Activated CD8-positive, alpha-beta memory T cell treated with anti-CD3 and anti-CD28 coated beads, Interleukin-2, amount 50 U/mL, for 4 hours (primary cell): ENCODE measurements around the gene SEMA7A.
"Not testable (repeated sequence)": the region's sequence is repeated elsewhere in the genome, so short reads cannot be mapped to it uniquely, and the experiment has no call there.

Experiments used
- DNase-seq: peaks from one replicate; pipeline ENCODE4 v3.0.0-alpha.2; 2020

SEMA7A gene

DNA sequence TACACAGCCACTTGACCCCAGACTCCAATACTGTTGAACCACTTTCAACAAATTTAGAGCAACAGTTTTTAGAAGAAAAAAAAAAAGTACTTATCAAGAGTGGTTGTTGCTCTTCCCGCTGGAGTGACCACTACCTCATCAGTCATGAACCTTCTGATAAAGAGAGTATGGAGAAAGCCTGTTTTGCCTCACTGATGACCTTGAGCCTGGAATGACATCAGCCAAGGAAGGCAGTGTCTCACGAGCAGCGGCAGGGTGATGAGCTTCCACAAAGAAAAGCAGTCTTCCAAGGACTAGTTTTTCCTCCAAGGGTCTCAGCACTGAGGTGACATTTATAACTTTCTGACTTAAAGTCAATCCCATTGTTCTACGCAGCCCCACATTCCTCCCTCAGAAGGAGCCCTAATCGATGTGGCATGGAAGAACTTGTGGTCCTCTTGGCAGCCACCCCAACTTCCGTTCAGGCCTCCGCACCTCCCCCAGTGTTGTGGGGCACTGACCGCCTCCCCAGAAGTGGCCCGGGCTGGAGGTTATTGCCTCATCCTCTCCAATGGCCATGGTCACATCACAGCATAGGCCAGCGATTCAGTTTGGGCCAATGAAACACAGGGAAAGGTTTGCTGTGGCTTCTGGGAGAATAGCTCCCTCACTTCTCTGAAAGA, 64.5 kb downstream of the SEMA7A start:
- DNase-seq, result no peak

DNA sequence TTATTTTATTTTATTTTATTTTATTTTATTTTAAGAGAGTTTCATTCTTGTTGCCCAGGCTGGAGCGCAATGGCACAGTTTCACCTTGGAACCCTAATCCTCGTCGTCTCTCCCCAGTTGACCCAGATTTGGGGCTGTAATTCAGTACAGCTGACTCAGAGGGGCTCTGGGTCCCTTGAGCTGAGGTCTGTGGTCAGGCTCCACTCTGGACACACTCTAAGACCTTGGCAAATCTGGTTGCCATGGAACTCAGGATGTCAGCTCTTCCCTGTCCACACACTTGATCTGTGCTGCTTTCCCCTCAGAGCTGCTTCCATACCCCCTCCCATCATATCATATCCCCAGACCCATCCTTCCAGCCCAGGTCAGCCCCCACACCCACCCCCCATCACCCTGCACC, 65.6 kb downstream of the SEMA7A start:
- no peak for DNase-seq

DNA sequence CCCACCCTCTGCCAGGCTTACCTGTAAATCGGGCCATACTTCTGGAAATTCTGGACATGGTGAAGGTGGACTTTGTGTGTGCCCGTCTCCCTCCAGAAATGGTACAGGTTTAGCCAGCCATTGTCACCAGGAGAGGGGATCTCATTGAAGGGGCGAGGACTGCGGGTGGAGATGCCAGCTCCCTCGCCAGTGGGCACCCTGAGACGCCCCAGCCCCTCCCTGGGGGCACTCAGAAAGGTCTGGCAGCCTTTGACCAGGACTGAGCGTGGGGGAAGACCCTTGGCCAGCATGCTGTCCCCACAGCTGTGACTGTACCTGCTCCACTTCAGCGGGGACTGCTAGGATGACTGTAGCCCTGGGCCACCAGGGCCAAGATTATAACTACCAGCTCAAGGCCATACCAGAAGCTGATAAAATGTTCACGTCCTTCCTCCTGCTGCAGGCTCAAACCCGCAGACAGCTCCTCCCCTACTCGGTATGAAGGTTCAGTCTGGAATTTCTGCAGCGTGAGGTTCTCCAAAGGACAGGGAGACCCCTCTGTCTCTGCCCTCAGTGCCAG, 66.4 kb downstream of the SEMA7A start, which contains the start of gene CYP11A1:
TSS of gene CYP11A1 (minus strand) at position 351 of the 559 bp plus-strand sequence. CDS start at position 290, 61 bp downstream.
- DNase-seq, result no peak

DNA sequence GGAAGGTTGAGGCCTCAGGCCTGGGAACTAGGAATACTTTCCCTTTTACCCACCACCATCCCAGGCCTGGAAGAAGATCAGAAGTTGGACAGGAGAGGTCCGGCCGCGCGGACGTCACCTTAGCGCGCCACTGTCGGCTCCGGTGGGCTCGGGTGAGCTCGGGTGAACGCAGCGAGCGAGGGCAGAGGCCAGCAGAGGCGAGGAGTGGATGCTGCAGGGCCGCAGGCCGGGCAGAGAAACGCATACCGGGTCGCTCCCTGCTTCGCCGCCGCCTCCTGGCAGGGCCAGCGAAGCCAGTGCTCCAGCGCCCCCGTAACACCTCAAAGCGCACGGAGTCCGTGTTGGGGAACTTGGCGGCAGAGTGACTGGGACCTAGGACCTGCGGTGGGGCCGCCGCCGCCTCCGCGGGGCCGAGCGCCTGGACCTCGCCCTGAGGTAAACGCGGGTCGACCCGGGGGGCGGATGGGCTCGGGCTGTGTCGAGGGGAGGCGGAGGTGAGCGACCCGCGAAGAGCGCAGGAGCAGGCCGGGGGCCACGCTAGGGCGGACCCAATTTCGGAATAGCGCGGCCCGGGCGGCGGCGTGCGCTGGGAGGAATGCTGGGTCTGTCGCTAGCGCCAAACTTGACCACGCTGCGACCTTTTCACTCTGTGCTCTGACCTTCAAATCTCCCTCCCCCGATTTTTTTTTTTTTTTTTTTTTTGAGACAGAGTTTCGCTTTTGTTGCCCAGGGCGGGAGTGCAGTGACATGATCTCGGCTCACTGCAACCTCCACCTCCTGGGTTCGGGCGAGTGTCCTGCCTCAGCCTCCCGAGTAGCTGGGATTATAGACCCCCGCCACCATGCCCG, 67.9 kb downstream of the SEMA7A start:
- DNase-seq, result no peak

DNA sequence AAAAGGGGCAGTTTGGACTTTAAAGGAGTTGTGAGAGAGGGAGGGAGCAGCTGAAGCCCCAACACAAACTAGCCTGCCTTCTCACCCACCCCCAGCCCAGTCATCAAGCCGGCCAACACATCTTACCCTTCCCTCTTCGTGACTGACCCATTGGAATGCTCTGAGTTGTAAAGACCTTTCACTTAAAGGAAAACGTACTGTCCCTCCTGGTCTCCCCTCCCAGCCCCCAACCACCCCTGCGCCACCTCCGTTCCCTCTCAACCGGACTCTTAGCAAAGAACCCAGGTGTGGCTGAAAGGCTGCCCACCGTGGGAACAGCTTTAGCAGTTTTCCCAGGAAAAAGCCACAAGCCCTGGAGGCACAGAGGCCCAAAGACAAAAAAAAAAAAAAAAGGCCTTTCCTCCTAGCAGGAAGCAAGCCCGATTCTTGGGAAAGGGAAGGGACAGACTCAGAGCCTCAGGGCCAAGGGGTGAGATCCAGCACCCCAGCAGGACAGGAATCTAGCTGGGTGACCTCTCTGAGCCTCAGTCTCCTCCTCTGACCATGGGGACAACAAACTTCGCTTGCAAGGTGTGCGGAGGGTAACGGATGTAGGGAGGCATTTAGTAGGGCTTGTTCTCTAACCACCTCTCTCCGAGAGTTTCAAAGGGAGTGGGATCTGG, 68.7 kb downstream of the SEMA7A start:
- DNase-seq, result no peak

DNA sequence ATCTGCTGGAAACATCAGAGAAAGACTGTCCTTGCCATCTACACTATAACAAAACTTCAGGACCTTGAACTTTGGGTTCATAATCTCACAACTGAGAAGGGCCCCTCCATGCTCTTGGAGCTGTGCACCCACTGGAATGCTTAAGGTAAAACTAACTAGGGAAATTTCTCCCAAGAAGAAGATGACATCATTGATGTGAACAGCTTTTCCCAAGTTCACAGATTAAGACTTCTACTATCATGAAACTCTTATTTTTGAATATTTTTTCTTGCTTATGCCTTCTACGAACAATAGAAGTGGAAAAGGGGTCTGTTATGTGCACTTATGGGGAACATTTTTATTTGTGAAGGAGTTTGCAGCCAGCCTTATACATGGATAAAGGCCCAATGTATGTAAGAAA, 71.3 kb downstream of the SEMA7A start:
- no peak for DNase-seq

DNA sequence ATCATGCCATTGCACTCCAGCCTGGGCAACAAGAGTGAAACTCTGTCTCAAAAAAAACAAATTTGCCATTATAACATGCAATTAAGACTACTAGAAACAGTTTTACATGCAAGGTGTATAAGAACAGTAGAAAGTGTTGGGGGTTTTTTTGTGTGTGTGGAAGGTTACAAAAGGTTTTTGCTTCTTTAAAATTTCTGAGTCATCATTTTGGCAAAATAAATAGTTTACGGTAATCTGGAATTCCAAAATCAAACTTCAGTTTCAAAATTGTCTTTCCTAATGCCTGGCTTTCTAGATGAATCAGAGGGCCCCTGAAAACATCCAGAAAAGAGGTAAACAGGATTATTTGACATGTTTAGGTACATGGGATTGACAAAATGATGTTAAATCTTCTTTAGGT, 72.9 kb downstream of the SEMA7A start:
- DNase-seq, result not testable (repeated sequence)

DNA sequence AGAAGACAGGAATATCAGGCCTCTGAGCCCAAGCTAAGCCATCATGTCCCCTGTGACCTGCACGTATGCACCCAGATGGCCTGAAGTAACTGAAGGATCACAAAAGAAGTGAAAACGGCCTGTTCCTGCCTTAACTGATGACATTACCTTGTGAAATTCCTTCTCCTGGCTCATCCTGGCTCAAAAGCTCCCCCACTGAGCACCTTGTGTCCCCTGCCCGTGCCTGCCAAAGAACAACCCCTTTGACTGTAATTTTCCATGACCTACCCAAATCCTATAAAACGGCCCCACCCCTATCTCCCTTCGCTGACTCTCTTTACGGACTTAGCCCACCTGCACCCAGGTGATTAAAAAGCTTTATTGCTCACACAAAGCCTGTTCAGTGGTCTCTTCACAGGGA, 74.4 kb downstream of the SEMA7A start:
- DNase-seq, result not testable (repeated sequence)
